Ishikawa (cell line): ENCODE data around the gene MGAT4D.

ENCODE experiments used
- CEBPB ChIP-seq: IDR thresholded peaks from 2 replicates; pipeline ENCODE4 v1.6.1; 2012
- CREB1 ChIP-seq: IDR thresholded peaks from 2 replicates; pipeline ENCODE4 v1.6.1; 2012; ENCODE audit warnings: low read depth
- EGR1 ChIP-seq: IDR thresholded peaks from 2 replicates; pipeline ENCODE4 v1.6.1; 2012
- EP300 ChIP-seq: IDR thresholded peaks from 2 replicates; pipeline ENCODE4 v1.6.1; 2012; ENCODE audit warnings: borderline replicate concordance
- FOXM1 ChIP-seq: IDR thresholded peaks from 2 replicates; pipeline ENCODE4 v1.6.1; 2012; ENCODE audit warnings: low read depth, borderline replicate concordance
- NFIC ChIP-seq: IDR thresholded peaks from 2 replicates; pipeline ENCODE4 v1.6.1; 2012
- RAD21 ChIP-seq: IDR thresholded peaks from 2 replicates; pipeline ENCODE4 v1.6.1; 2012; ENCODE audit warnings: low read depth
- TAF1 ChIP-seq: IDR thresholded peaks from 2 replicates; pipeline ENCODE4 v1.6.1; 2012; ENCODE audit warnings: low read depth, mild to moderate bottlenecking
- TCF12 ChIP-seq: IDR thresholded peaks from 2 replicates; pipeline ENCODE4 v1.6.1; 2012; ENCODE audit warnings: low read depth
- TEAD4 ChIP-seq: IDR thresholded peaks from 2 replicates; pipeline ENCODE4 v1.6.1; 2012
- YY1 ChIP-seq: IDR thresholded peaks from 2 replicates; pipeline ENCODE4 v1.6.1; 2012; ENCODE audit warnings: low read depth
- ZBTB7A ChIP-seq: IDR thresholded peaks from 2 replicates; pipeline ENCODE4 v1.6.1; 2012; ENCODE audit warnings: low read depth
- TF ChIP-seq, protein P1 (sequence below): IDR thresholded peaks from 2 replicates; pipeline ENCODE4 v1.6.1; 2012
- TF ChIP-seq, protein P2 (sequence below): IDR thresholded peaks from 2 replicates; pipeline ENCODE4 v1.6.1; 2012; ENCODE audit warnings: low read depth, mild to moderate bottlenecking
- TF ChIP-seq, protein P3 (sequence below): IDR thresholded peaks from 2 replicates; pipeline ENCODE4 v1.6.1; 2012

The MGAT4D gene

DNA sequence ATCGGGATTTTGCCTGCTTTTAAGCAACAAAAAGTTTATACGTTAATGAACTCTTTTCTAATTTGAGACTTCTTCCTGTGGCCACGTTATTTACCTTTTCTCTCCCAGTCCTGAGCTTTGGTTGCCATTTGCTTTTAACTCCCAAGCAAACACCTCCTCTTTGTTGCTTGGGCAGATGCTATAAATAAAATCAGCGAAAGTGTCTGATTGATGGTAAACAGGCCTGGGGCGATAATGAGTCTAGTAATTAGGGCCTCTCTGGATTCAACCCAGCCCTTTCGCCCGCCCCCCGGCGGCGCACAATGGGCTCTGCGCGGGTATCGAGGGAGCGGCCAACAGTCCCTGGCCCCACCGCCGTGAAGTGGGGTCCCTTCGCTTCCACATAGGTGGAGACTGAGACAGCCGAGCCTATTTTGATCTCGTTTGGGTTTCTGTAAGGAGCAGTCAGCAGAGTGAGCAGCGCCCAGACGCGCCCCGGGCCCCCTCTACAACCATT lies 71.4 kb downstream of the MGAT4D start:
- TF ChIP-seq FOXM1 (no peak), CEBPB (no peak), YY1 (no peak), TAF1 (no peak), NFIC (no peak), EP300 (no peak), ZBTB7A (no peak), EGR1 (no peak), TEAD4 (no peak), TCF12 (no peak), RAD21 (no peak), CREB1 (no peak)
- TF ChIP-seq, protein P1, sequence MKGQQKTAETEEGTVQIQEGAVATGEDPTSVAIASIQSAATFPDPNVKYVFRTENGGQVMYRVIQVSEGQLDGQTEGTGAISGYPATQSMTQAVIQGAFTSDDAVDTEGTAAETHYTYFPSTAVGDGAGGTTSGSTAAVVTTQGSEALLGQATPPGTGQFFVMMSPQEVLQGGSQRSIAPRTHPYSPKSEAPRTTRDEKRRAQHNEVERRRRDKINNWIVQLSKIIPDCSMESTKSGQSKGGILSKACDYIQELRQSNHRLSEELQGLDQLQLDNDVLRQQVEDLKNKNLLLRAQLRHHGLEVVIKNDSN: no peak
- TF ChIP-seq, protein P2, sequence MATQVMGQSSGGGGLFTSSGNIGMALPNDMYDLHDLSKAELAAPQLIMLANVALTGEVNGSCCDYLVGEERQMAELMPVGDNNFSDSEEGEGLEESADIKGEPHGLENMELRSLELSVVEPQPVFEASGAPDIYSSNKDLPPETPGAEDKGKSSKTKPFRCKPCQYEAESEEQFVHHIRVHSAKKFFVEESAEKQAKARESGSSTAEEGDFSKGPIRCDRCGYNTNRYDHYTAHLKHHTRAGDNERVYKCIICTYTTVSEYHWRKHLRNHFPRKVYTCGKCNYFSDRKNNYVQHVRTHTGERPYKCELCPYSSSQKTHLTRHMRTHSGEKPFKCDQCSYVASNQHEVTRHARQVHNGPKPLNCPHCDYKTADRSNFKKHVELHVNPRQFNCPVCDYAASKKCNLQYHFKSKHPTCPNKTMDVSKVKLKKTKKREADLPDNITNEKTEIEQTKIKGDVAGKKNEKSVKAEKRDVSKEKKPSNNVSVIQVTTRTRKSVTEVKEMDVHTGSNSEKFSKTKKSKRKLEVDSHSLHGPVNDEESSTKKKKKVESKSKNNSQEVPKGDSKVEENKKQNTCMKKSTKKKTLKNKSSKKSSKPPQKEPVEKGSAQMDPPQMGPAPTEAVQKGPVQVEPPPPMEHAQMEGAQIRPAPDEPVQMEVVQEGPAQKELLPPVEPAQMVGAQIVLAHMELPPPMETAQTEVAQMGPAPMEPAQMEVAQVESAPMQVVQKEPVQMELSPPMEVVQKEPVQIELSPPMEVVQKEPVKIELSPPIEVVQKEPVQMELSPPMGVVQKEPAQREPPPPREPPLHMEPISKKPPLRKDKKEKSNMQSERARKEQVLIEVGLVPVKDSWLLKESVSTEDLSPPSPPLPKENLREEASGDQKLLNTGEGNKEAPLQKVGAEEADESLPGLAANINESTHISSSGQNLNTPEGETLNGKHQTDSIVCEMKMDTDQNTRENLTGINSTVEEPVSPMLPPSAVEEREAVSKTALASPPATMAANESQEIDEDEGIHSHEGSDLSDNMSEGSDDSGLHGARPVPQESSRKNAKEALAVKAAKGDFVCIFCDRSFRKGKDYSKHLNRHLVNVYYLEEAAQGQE: no peak
- TF ChIP-seq, protein P3, sequence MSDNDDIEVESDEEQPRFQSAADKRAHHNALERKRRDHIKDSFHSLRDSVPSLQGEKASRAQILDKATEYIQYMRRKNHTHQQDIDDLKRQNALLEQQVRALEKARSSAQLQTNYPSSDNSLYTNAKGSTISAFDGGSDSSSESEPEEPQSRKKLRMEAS: no peak

DNA sequence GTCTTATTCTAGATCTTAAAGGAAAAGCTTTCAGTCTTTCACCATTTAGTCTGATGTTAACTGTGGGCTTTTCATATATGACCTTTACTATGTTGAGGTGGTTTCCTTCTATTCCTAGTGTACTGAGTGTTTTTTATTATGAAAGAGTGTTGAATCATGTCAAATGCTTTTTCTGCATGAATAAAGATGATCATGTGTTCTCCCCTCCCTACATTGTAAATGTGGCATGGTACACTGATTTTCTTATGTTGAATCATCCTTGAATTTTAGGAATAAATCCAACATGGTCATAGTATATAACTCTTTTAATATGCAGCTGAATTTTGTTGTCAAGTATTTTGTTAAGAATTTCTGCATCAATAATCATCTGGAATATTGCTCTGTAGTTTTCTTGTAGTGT lies 75.0 kb downstream of the MGAT4D start:
- TF ChIP-seq TAF1 (no peak), EP300 (no peak), CREB1 (no peak), YY1 (no peak), TCF12 (no peak), RAD21 (no peak), NFIC (no peak), CEBPB (no peak), ZBTB7A (no peak)
- TF ChIP-seq, protein P2: no peak

DNA sequence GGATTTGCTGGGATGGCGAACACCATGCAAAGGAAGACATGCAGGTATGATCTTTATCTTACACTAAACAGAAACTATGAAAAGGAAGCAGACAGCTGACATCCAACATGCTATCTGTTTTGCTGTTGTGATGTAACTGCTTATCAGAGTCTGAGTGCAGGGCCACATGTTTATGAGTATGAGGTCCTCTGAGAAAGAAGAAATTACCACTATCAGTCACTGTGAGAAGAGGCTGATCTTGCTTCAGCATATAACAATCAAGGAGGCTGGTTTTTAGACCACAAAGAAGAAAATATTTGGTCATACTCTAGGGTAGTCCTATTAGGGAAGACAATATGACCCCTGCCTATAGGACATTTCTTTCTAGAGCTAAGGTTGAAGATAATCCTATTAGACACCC lies 89.1 kb downstream of the MGAT4D start:
- TF ChIP-seq, protein P3: no peak
- TF ChIP-seq RAD21 (no peak), CREB1 (no peak), TCF12 (no peak), EGR1 (no peak), FOXM1 (no peak), CEBPB (no peak)

DNA sequence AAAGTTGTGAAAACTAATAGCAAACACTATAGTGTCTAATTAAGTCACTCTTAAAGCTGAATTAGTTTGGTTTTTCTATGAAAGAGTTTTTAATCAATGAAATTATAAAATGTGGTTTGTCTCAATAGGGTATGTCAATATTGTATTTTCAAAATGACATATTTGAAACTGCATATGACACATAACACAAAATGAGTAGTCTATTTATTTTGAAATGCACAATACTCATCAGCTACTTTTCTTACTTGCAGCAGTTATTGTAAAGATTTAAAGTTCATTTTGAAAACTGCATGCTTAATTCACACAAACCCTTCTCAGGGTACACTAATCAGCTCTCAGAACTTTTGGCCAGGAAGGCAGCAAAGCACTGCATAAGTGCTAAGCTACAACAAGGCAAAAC lies 91.8 kb downstream of the MGAT4D start:
- no peak for TF ChIP-seq TEAD4
- TF ChIP-seq, protein P1: no peak
- no peak for TF ChIP-seq ZBTB7A
- no peak for TF ChIP-seq CREB1
- no peak for TF ChIP-seq FOXM1
- TF ChIP-seq EP300: no peak
- no peak for TF ChIP-seq RAD21
- TF ChIP-seq, protein P3: no peak
- TF ChIP-seq, protein P2: no peak
- no peak for TF ChIP-seq NFIC
- TF ChIP-seq EGR1: no peak
